EL (cell line): ENCODE data around the gene EFCC1.

Experiments used
- DNase-seq: peaks from one replicate; pipeline ENCODE4 v3.0.0-alpha.2; 2016

EFCC1 gene

DNA sequence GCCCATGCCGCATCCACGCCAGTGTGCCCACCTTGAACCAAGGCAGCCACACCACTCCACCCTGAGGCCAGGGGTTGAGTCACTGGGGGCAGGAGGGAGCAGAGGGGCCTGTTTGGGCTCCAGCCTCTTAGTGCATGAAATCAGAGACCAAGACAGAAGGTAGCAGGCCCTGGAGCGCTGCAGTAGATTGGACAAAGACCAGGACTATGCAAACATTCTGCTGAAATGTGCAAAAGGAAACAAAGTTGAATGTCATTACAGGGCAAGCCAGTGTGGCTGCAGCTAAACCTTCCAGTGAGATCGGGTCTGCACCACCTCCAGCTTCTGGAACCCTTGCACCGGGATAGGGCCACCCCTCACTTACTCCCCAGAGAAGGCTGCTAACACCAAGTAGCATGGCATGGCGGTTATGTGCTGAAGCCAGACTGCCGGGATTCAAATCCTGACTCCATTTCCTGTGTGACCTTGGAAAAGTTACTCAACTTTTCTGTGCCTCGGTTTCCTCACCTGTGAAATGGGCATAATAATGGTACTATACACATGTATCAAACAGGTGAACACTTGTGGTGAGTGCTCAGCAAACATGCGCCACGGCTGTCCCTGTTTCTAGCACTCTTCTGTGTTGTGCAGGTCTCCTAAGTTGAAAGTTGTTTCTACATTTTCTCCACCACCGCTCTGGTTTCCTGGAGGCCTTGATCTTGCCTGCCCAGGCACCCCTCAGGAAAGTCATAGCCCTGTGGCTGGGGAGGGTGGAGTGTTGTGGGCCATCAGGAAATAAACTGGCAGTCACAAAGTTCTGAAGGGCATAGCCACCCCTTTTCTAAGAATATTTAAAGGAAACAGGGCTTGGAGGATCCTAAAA is 34.5 kb downstream of the EFCC1 start:
- DNase-seq: no peak

DNA sequence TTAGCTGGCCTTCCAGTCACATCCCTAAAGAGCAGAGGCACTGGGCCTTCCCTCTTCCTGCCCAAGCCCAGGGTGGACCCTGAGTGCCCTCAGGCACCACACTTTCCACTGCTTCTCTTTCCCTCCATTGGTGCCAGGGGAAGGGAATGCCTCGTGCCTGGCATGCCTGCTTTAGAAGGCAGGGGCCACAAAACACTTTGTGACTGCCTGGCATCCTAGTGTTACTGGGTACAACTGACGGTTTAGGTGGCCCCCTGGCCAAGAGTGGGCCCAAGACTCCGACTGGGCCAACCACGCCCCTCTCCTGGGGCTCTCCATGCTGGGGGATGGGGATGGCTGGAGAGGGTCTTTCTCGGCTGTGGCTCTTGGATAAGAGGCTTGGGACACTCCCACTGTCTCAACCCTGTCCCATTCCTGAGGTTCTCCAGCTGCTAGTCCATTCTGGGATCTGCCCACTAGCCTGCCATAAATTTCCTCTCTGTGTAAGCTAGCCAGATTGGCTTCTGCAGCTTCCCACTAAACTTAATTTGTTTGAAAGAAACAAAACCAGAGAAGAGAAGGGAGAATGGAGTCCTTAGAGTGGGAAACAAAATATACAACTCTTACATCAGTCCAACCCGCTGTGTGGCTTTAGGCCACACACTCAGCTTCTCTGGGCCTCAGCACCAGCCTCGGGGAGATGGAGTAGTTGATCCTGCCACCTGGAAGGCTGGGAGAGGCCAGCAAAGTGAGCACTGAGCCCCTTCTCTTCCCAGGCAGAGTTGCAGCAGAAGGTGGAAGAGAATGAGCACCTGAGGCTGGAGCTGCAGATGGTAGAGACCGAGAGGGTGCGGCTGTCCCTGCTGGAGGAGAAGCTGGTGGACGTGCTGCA is 35.4 kb downstream of the EFCC1 start:
- no peak for DNase-seq

DNA sequence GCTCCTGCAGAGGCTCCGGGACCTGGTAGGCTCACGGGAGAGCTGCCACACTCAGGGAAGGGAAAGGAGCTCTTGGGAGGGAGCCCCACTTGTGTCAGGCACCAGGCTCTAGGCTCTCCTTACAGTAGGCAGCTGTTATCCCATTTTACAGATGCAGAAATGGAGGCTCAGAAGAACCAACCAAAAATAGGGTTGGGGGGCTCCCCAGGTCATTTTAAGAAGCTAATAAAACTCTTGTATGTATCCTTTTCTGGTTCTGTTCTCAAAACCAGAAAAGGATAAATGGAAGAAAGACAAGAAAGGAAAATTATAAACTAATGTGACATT is 36.0 kb downstream of the EFCC1 start:
- no peak for DNase-seq

DNA sequence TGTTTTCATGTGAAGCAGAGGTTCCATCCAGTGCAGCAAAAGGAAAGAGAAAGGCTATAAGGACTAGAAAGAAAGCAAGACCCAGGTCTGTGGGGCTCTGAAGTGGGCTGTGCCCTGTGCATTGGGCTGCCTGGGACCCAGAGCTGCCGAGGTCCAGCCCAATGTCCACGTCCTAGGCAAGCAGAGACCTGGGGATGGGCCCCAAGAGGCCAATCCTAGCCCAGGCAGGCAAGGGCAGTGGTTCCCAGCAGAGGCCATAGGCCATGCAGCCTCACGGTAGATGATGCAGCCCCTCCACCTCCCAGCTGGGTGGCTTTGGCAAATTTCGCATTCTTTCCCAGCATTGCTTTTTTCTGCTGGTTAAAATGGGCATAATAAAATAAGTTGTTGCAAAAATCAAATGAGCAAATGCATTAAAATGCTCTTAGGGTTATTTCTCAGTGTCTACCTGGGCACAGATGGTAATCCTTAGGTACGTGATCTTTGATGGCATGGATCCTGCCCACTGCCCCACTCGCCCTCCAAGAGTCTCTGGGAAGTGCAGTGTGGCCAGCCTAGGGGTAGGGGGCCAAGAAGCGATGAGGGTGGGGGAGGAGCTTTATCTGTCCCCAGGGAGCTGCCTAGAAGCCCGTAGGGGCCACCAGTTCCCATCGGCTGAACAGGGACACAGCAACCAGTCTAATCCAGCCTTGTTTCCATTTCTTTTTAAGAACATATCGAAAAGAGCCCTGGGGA is 37.2 kb downstream of the EFCC1 start:
- DNase-seq: no peak

DNA sequence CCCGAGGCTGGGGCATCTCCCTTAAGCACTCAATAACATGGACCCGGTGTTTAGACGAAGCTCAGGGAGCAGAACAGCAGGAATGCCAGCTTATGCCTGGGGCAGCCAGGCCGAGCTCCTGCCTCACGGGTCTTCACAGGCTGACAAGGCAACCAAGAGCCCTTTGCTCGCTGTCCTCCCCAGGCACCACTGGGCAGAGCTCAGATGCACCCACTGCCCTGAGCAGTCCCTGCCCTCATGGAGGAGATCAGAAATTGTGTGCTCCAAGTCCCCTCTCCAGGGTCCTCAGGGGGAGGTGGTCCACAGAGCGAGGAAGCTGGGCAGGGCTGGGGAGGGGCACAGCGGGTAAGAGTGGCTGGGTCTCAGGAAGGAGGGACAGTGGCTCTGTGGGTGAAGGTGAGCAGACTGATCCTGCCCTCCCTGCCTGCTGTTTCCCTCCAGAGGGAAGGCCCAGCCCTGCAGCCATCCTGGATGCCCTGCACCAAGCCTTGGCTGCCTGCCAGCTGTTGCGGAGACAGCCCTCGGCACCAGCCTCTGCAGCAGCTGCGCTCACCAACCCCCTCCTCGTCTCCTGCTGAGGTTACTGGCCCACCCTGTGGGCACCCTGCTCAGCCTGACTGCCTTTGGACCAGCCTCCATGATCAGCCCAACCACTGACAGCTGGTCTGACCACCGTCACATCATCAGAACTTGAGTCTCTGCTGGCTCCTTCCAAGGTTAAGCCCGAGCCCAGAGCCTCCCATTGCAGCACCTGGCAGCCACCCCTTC is 38.4 kb downstream of the EFCC1 start:
- no peak for DNase-seq

DNA sequence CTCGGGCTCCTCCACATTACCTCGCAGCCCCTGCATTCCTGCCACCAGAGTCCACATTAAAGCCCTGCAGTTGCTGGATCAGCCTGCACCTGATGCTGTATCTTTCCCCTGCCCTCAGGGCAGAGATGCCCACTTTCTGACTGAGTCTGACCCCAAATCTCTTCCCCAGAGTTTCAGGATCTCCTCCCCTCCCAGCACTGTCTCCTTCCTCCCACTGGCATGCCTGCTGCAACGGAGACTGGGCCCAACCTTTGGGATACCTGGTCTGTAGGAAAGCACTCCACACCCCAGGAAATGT is 38.9 kb downstream of the EFCC1 start:
- DNase-seq: no peak

DNA sequence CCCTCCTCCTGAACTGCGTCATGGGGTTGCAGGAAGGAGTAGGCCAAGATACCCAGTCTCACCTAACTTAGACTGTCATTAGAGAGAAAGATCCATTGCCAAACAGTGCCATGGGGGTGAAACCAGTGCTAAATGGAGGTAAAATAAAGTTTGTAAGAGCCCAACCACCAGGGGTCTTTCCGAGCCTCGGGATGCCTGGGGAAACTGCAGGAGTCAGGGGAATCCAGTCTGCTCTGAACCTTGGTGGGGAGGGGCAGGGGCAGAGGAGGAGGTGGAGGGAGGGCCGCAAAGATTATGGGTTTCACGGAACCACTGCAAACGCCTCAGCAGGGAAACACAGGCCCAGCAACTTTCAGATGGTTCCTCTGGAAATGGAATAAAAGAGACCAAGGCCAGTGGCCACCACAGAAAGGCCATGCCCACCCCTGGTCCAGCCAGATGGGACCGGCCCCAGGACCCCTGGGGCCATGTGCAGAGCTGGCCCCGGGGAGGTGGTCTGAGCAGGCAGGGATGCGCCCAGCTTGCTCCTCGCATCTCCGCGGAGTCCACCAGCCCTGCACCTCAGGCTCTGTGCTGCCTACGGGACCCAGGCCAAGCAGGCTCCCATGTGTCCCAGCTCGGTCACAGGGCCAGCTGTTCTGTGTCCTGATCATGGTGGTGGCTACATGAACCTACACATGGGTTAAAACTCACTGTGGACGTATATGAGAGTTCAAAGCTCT is 39.6 kb downstream of the EFCC1 start:
- DNase-seq: no peak

DNA sequence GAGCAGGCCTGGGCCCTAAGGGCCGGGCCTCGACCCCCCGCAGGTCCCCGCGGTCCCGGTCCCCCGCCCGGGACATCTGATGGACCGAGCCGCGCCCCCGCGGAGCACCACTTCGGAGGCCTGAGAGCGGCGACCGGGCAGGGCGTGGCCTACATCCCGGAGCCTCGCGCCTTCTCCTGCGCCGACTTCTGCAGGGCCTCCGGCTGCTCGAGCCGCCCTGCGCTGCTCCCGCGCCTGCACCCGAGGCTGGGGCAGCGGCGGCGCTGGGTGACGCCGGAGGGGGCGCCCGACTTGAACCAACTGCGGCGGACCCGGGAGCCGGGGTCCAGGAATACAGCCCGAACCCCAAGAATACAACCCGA is 44.6 kb downstream of the EFCC1 start:
- DNase-seq: no peak

DNA sequence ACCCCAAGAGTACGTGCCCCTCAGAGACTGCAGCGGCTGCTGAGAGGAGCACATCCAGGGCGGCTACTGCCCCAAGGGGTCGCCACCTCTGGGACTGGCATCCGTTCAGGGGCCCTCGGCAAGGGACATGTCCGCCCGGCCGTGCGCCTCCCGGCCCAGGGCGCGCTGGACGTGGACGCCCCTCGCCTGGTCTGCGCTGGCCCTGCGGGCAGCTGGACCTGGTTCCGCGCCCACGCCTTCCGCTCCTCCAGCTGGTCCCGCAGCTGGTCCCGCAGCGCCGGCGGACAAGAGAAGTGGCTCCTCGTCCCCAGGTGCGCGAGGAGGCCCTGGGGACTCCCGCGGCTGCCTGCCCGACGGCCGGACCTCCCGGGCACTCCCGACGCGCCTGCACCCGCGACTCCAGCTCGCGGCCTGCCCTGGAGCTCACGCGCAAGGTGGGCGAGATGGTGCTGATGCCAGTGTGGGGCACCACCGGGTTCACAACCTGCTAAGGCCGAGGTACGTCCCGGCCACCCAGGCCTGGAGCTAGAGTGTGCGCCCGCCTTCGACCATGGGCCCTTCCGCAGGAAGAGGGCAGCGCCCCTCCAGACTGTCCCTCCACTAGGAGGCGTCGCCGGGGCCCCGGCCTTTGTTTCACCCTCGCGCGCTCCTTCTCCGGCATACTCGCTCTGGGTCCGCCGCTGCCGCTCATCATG is 45.1 kb downstream of the EFCC1 start:
- DNase-seq: no peak

DNA sequence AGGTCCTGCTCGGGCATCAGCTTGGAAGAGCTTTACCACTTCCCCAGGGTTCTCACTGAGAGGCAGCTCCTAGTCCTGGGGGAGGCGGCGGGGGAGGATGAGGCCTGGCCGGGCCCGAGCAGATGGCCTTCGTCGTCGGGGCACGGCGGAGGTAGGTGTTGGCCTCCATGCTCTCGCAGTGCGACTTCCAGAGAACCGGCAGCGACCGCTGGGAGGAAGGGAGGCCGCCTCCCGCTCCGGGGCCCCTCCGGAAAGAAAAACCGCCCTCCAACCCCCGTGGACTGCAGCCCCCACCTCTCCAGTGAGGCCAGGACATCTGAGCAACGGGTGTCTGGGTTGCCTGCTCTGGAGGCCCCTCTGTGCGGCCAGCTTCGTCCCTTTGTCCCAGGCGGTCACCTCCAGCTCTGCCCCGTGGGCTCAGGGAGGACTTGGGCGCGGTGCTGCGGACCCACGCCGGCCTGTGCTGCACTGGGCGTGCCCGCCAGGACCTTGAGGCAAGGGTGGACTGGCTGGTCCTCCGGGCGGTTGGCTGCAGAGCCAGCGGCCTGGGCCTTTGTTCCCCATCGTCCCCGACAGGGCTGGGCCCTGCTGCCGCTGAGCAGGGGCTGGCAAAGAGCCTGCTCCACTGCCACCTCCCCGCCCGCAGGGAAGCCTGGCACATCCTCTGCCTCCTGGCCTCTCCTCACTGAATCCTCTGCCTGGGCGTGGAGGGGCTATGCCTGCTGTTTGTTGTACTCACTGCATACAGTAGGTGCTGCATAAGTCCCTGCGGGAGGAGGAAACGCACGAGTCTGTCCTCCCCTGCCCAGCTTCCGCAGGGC is 45.8 kb downstream of the EFCC1 start:
- DNase-seq: no peak

DNA sequence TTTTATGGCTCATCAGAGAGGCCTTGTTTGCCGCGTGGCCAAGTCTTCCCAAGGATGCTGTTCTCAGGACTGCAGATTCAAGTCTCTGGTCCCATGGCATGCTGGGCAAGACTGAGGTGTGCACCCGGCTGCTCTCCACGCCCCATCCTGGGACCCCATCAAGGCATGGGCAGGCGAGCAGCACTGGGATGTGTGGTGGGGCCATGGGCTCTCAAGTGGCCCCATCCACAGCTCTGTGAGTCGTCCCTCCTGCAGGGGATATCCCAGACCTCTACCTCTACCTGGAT is 46.4 kb downstream of the EFCC1 start:
- DNase-seq: no peak

DNA sequence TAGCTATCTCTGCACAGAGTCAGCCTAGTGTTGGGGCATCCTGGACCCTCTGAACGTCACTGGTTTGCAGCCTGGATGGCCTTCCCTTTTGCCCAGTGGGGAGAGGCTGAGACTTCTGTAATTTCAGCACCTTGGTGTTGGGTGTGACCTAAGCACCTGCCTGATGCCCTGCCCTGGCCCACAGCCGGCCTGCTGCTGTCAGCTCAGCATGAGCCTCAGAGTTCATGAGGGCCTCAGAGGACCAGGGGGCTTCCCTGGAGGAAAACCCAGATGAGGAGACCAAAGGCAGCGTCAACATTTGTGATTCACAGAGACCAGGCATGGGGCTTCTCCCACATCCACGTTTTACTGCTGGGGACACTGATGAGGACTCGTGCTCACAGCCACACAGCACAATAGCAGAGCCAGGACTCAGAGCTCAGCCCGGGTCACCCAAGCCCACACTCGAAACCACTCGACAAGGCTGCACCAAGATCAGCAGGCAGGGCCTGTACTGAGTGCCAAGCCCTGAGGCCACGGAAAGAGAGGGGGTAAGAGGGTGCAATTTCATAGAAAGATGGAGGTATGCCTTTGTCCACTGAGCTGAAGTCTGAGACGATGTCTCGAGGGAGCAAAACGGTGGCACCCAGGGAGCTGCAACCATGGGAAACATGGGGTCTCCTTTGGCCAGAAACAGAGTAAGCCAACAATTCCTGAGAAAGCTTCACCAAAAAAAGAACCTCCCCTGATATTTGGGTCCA is 49.6 kb downstream of the EFCC1 start:
- no peak for DNase-seq

DNA sequence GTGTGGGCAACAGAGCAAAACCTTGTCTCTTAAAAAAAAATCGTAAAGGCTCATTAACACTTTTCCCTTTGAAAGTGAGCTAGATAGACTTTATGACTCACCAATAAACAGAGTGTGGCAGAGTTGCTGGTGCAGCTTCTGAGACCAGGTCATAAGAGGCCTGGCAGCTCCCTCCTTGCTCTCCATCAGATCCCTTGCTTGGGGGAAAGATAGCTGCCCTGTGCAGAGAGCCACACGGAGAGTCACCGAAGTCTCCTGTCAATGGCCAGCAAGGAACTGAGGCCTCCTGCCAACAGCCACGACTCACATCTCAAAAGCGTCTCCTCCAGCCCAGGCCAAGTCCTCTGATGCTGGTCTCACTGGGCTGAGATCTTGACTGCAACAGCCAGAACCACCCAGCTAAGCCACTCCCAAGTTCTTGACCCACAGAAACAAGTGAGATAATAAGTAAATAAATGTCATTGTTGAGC is 50.8 kb downstream of the EFCC1 start:
- DNase-seq: peak; percentile 15

DNA sequence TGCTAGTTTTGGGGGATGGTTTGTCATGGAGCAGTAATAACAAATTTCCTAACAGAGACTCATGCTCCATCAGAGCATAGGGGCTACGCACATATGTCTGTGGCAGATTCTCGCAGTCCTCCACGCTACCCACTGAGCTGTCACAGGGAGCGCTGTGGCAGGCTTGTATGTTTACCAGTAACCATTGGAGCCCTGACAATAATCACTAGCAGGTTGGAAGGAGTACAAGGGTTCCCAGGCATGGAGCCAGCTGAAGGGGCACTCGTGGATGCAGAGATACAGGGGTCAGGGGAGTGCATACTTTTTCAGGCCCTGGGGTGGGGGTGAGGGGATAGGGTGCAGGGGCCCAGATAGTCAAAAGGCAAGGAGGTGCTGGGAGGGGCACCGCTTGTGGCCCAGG is 51.6 kb downstream of the EFCC1 start:
- DNase-seq: no peak

DNA sequence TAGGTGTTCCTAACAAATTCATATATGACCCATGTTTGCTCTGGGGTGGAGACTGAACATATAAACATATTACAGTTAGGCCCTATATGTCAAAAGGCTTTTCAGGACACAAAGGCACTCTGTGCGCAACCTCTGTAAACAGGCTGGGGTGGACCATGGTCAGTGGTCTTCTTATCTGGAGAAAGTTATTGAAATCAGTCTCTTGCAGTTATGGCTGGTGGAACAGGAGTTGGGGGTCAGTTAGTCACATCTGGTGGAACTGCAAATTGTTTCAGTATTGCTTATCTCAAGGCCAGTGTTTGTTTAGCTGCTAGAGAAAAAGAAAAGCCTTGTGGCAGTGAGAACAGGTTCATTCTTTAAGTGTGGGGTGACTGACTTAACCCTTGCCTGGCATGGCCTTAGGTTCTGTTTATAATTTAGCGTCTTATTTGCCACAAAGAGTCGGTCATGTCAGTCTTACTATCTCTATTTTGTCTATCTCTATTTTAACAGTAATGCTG is 53.6 kb downstream of the EFCC1 start:
- no peak for DNase-seq

DNA sequence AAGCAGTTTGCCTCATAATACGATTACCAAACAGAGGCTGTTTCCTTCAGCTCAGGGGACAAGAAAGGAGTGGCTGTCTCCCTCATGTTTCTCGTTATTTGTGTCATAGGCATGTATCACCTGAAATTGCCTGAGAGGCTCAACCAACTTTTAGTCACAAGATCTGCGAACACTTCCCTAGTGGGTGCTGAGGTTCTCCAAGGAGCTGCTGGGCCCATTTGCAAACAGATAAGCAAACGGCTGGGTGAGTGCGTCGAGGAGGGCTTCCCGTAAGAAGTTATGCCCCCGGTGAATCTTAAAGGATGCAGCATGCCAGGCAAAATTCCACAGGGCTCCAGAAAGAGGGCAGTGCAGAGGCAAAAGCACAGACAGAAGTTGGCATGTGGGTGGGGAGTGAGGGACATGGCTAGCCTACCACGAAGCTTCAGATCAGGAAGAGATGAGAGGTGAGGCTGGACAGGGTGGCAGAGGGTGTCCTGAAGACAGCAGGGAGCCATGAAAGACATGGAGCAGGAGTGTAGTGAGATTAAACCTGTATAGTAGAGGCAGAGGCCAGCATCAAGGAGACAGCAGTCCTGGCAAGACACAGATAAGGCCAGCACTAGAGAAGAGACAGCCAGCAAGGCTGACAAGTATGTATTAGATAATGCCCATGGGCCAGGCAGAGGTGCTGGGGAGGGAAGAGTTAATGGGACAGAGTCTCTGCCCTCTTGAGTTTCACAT is 55.5 kb downstream of the EFCC1 start:
- no peak for DNase-seq

DNA sequence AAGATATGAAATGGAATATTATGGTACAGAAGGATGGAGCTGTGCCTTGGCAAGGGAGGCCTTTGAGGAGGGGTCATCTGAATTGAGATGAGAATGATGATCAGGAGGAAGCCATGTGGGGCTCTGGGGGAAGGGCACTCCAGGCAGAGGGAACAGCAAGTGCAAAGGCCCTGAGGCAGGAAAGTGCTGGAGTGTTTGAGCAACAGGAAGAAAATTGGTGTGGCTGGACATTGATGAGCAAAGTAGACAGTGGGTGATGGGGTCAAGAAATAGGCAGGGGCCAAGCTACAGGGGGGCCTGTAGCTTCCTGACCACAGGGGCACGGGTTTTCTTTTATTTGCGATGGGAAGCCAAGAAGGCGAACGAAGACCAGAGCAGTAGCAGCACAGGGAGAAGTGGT is 56.1 kb downstream of the EFCC1 start:
- no peak for DNase-seq

DNA sequence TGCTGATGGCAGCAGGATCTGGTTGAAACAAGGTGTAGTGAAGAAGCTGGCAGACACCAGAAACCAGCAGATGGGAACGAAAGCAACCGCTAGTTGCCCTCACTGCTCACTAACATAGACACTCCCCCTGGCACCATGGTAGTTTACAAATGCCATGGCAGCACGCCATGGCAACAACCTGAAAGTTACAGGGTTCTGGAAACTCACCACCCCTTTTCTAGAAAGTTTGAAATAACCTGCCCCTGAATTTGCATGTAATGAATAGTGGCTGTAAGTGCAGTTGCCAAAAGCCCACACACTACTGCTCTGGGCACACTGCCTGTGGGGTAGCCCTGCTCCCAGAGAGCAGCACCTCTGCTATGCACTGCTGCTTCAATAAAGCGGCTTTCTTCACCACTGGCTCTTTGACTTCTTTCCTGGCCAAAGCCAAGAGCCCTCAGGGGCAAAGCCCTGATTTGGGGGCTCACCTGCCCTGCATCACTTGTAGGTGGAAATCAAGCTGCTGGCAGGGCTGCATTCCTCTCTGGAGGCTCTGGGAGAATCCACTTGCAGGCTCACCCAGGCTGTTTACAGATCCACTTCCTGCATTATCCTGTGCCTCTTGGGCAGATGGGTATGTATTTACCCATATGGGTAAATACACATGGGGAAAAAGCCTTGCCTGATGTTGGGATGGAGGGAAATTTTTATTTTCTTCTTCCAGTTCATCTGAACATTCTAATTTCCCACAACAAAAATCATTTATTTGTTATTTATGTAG is 57.5 kb downstream of the EFCC1 start:
- DNase-seq: no peak
